NCI-H146 treated with DMSO at 0.1 percent for 48 hours (cell line): ENCODE data around the gene KCNE4.

ENCODE experiments used
- DNase-seq: peaks from one replicate; lab custom pipeline; 2025; ENCODE audit not compliant: unreplicated experiment; lab: John Stamatoyannopoulos, UW

KCNE4 gene

DNA sequence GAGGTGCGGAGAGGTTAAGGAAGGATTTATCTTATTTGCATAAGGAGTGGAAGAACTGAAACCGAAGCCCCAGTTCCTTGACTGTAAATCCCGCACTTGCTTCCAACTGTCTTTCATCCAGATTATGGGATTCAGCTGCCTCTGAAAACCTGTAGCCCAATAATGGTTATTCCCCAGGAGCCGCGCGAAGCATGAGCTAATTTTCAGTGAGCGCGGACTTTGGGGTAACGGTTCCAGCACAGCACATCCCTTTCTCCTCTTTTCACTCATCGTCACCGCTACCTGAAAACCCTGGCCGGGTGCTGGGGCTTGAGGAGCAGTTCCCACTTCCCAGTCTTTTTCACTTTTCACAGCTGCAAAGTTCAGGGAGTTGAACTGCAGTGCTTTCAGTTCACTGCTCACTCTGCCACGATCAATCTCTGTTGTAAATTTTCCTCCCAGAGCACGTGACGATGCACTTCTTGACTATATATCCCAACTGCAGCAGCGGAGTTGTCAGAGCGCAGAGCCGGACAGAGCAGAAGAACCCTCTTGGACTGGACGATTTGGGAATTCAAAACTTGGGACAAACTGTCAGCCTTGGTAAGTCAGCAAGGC lies at the start of gene KCNE4:
Gene KCNE4, plus strand, starts transcription at position 498 of the 597 bp plus-strand sequence. CDS start 641 bp downstream, outside the sequence.
- no peak for DNase-seq

GRCh38 chr2:223003191-223003590 lies 48.8 kb upstream of the KCNE4 start:
- no peak for DNase-seq

DNA sequence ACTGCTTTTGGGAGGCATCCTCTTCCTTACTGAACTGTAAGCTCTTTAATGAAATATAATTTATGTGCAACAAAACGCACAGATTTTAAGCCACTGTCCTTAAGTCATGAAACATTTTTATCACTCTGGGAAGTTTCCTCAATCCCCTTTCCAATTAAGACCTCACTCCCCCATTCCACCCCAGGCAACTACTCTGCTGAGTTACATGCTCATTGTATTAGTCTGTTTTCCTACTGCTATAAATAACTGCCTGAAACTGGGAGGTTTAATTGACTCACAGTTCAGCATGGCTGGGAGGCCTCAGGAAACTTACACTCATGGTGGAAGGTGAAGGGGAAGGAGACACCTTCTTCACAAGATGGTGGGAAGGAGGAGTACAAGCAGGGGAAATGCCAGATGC lies 46.5 kb upstream of the KCNE4 start:
- DNase-seq, result no peak

DNA sequence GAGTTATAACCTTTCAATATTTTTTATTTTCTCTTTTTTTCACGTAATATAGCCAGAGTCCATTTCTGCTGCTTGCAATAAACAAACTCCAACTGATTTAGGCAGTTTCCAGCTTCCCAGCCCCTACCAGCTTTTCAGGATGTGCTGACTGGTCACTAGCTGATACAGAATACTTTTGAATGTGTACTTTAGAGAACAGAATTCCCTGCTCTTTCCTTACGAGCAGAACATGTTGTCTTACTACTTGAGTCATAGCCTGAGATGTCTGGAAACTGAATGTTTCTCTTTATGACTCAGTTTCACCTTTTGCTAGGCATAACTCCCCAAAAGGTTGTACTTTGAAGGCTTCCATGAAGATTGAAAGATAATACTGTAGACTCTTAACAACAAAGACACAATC lies 44.5 kb upstream of the KCNE4 start:
- no peak for DNase-seq

GRCh38 chr2:223008162-223008561 lies 43.8 kb upstream of the KCNE4 start:
- no peak for DNase-seq

DNA sequence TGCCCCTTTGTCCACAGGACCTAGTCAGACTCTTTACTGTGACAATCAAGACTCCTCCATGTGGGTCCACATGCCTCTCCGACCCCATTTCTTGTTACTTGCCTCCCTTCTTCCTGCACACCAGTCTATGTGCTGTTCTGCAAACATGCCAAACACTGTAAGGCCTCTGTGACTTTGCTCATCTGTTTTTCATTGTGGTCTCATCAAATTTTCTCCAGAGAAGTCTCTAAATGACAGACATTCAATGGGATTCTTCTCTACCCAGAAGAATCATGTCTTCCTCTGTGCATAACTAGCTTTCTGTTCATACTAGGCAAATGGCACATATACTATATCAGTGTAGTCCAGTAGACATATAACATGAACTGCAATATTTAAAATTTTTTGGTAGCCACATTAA lies 43.0 kb upstream of the KCNE4 start:
- DNase-seq, result no peak

- no peak for DNase-seq
Observed at GRCh38 chr2:223010641-223011040, 41.3 kb upstream of the KCNE4 start.

DNA sequence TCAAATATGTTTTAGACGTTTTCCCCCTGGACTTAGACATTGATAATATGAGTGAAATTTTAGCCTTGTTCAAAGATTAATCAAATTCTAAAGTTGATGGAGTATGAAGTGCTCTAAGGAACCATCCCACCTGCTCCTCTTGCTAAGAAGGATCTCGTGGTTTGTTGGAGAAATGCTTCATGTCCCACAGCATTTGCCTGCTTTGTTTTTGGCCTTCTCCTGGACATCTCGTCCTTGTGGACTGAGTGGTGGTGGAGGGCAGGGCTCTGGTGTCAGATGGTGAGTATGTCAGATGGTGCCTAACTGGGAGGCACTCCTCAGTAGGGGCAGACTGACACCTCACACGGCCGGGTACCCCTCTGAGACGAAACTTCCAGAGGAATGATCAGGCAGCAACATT lies 39.7 kb upstream of the KCNE4 start:
- no peak for DNase-seq

- DNase-seq, result no peak
Observed at GRCh38 chr2:223019390-223019930, 32.5 kb upstream of the KCNE4 start.

DNA sequence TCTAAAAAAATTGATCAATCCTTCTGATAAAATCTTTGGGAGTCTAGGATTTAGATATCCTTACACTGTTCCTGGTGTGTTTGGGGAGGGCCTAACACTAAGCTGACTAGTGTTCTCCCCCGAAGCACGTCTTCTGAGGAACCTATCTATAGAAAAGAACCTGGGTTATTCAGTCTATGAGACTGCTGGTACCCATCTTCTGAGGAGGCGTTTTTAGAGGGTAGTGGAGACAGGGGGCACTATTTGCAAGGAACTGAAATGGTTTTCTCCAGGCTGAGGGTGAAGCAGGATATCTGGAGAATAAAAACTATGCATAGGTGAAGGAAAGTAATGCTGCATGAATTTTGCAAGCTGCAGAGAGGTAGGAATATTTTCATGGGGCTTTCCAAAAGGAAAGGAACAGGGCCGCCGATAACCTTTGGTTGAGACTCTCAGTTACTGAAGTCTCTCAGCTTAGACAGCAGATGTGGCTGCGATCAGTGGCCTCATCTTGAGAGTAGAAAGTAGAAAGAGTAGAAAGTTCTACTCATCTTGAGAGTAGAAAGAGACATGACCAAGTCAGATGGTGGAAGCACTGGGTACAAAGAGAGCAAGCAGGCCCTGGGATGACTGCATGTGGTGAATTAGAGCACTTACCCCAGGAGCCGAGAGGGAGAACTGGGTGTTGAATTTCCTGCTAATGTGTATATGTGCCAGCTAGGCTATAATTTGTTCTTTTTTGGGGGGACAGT lies 31.8 kb upstream of the KCNE4 start:
- DNase-seq, result no peak

- no peak for DNase-seq
Observed at GRCh38 chr2:223020971-223021675, 30.9 kb upstream of the KCNE4 start.

GRCh38 chr2:223026357-223027110 lies 25.5 kb upstream of the KCNE4 start:
- DNase-seq, result peak; percentile 86

- DNase-seq, result no peak
Observed at GRCh38 chr2:223027442-223027841, 24.5 kb upstream of the KCNE4 start.

DNA sequence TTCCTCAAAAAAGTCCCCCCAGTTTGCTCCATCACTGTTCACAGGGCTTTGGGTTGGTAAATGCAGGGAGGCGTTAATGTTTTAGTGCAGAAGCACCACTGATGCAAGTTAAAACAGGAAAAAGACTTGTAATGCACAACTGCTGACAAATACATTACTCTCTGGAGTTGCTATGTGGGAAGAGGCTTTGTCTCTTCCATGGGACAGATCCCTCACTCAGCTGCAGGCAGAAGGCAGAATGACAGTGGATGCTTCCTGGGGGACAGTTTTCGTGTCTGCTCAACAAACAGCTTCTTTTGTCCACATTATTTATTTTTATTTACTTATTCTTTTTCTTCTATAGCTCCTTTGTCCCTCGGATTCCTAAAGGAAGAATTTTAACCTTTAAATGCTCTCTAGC lies 22.7 kb upstream of the KCNE4 start:
- DNase-seq, result no peak

GRCh38 chr2:223032187-223033142 lies 19.5 kb upstream of the KCNE4 start:
- DNase-seq, result no peak

DNA sequence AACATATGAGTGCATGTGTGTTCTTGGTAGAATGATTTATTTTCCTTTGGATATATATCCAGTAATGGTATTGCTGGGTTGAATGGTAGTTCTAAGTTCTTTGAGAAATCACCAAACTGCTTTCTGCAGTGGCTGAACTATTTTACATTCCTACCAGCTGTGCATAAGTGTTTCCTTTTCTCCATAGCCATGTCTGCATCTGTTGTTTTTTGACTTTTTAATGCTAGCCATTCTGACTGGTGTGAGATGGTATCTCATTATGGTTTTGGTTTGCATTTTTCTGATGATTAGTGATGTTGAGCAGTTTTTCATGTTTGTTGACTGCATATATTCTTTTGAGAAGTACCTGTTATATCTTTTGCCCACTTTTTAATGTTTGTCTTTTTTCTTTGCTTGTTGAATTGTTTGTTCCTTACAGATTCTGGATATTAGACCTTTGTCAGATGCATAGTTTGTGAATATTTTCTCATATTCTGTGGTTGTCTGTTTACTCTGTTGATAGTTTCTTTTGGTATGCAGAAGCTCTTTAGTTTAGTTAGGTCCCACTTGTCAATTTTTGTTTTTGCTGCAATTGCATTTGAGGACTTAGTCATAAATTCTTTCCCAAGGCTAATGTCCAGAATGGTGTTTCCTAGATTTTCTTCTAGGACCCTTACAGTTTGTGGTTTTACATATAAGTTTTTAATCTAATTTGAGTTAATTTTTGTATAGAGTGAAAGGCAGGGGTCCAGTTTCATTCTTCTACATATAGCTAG lies 17.6 kb upstream of the KCNE4 start:
- no peak for DNase-seq

- DNase-seq, result no peak
Observed at GRCh38 chr2:223036790-223037444, 15.1 kb upstream of the KCNE4 start.

- no peak for DNase-seq
Observed at GRCh38 chr2:223037445-223037800, 14.6 kb upstream of the KCNE4 start.

DNA sequence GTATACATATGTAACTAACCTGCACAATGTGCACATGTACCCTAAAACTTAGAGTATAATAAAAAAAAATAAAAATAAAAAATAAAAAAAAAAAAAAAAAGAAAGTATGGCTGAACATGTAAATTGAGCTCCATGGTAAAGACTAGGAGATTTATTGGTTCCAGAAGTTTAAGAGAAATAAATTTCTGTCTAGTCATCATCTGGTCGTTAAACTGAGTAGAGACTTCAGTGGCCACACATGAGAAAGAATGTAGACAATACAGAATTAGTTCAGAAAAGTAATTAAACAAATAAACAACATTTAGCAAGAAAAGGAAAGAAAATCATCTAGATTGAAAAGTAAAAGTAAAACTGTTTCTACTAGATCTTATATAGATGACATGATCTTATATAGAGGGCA lies 12.4 kb upstream of the KCNE4 start:
- no peak for DNase-seq
